NB4 (cell line): ENCODE results near the gene PJA1.

ENCODE experiments used
- CTCF ChIP-seq: IDR thresholded peaks from one replicate; pipeline ENCODE4 v1.5.1; 2012; ENCODE audit warnings: low read depth, low read length
- MAX ChIP-seq: IDR thresholded peaks from 2 replicates; pipeline ENCODE4 v1.6.1; 2011; ENCODE audit warnings: low read depth, low read length
- MYC ChIP-seq: IDR thresholded peaks from 2 replicates; pipeline ENCODE4 v1.6.1; 2011; ENCODE audit warnings: low read depth, low read length
- POLR2A ChIP-seq: IDR thresholded peaks from 2 replicates; pipeline ENCODE4 v1.6.1; 2011; ENCODE audit warnings: mild to moderate bottlenecking; ENCODE audit not compliant: insufficient read length; ENCODE audit errors: extremely low read depth

GRCh38 chrX:69131886-69132285 is 33.4 kb downstream of the PJA1 start:
- TF ChIP-seq CTCF (no peak), POLR2A (no peak), MAX (no peak), MYC (no peak)
